Parathyroid adenoma (tissue), 2 donors: ENCODE results near the gene SLC25A1.
"Not testable (repeated sequence)": the region's sequence is repeated elsewhere in the genome, so short reads cannot be mapped to it uniquely, and the experiment has no call there.

ENCODE experiments used
- H2AFZ ChIP-seq: fragments of 300-600 bp; sonication (generic); one replicate; pipeline ENCODE4 v1.7.0; 2017; ENCODE audit warnings: antibody characterized with exemption, mild to moderate bottlenecking
- H3K27ac ChIP-seq: fragments of 300-600 bp; sonication (generic); one replicate; pipeline ENCODE4 v1.7.0; 2017
- H3K27me3 ChIP-seq: fragments of 300-600 bp; sonication (generic); one replicate; pipeline ENCODE4 v1.7.0; 2017; ENCODE audit warnings: low read length; ENCODE audit not compliant: control insufficient read depth, insufficient read depth
- H3K36me3 ChIP-seq: fragments of 300-600 bp; sonication (generic); one replicate; pipeline ENCODE4 v1.7.0; 2017; ENCODE audit warnings: low read length; ENCODE audit not compliant: control insufficient read depth, insufficient read depth
- H3K4me1 ChIP-seq: fragments of 300-600 bp; sonication (generic); one replicate; pipeline ENCODE4 v1.7.0; 2017; ENCODE audit warnings: control low read depth
- H3K4me2 ChIP-seq: fragments of 300-600 bp; sonication (generic); one replicate; pipeline ENCODE4 v1.7.0; 2017; ENCODE audit warnings: low read length
- H3K4me3 ChIP-seq: fragments of 300-600 bp; sonication (generic); one replicate; pipeline ENCODE4 v1.7.0; 2017; ENCODE audit warnings: low read depth, low read length
- H3K79me2 ChIP-seq: fragments of 300-600 bp; sonication (generic); one replicate; pipeline ENCODE4 v1.7.0; 2017; ENCODE audit warnings: control low read depth
- H3K9ac ChIP-seq: fragments of 300-600 bp; sonication (generic); one replicate; pipeline ENCODE4 v1.7.0; 2017; ENCODE audit warnings: mild to moderate bottlenecking
- H3K9me3 ChIP-seq: fragments of 300-600 bp; sonication (generic); one replicate; pipeline ENCODE4 v1.7.0; 2017; ENCODE audit warnings: low read length; ENCODE audit not compliant: control insufficient read depth
- TF ChIP-seq, protein P1 (sequence below): fragments of 300-600 bp; sonication (generic); IDR thresholded peaks from one replicate; pipeline ENCODE4 v1.7.0; 2017; ENCODE audit warnings: antibody characterized with exemption, mild to moderate bottlenecking
- donor health status: primary hyperparathyroidism.

Gene SLC25A1

DNA sequence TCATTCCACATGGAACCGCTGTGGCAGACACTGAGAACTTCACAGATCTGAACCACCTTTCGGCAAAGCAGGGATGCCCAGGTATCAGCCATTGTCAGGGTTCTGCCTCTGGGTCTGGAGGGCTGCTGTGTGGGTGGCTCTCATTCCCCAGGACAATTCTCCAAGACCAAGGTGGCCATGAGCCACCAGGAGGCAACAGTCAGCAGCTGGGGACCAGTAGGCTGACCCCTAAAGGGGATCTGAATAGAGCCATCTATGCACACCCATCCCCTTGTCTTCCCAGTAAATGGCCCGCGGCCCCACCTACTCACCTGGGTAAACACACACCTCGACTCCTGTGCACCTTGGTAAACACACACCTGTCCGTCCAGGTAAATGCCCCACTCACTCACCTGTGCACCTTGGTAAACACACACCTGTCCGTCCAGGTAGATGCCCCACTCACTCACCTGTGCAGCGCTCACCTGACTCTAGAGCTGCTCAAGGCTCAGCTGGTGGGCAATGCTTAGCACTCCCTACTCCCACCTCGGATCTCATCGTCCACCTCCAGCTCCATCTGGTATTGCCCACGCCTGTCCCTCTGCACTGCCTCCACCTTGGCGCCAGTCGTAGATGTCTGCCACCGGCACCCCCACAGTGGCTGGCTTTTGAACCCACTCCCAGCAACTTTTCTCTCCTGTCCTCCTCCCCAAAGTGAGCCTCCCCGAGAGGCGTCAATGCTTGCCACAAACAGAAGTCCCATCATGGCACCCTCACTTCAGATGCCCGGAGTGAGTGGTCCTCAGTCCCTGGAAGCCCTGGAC is 10.2 kb downstream of the SLC25A1 start:
- Histone ChIP-seq H3K9me3 (no peaks in the 10 kb centered on the region), H2AFZ (no peak overlapping the region), H3K4me2 (no peak overlapping the region), H3K4me3 (no peak overlapping the region), H3K27ac (no peak overlapping the region), H3K27me3 (peaks cover 5% of the 10 kb centered on the region), H3K9ac (no peak overlapping the region), H3K36me3 (no peaks in the 10 kb centered on the region), H3K4me1 (peaks cover 5% of the 10 kb centered on the region), H3K79me2 (no peaks in the 10 kb centered on the region)
- TF ChIP-seq, protein P1, sequence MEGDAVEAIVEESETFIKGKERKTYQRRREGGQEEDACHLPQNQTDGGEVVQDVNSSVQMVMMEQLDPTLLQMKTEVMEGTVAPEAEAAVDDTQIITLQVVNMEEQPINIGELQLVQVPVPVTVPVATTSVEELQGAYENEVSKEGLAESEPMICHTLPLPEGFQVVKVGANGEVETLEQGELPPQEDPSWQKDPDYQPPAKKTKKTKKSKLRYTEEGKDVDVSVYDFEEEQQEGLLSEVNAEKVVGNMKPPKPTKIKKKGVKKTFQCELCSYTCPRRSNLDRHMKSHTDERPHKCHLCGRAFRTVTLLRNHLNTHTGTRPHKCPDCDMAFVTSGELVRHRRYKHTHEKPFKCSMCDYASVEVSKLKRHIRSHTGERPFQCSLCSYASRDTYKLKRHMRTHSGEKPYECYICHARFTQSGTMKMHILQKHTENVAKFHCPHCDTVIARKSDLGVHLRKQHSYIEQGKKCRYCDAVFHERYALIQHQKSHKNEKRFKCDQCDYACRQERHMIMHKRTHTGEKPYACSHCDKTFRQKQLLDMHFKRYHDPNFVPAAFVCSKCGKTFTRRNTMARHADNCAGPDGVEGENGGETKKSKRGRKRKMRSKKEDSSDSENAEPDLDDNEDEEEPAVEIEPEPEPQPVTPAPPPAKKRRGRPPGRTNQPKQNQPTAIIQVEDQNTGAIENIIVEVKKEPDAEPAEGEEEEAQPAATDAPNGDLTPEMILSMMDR, result no peak

DNA sequence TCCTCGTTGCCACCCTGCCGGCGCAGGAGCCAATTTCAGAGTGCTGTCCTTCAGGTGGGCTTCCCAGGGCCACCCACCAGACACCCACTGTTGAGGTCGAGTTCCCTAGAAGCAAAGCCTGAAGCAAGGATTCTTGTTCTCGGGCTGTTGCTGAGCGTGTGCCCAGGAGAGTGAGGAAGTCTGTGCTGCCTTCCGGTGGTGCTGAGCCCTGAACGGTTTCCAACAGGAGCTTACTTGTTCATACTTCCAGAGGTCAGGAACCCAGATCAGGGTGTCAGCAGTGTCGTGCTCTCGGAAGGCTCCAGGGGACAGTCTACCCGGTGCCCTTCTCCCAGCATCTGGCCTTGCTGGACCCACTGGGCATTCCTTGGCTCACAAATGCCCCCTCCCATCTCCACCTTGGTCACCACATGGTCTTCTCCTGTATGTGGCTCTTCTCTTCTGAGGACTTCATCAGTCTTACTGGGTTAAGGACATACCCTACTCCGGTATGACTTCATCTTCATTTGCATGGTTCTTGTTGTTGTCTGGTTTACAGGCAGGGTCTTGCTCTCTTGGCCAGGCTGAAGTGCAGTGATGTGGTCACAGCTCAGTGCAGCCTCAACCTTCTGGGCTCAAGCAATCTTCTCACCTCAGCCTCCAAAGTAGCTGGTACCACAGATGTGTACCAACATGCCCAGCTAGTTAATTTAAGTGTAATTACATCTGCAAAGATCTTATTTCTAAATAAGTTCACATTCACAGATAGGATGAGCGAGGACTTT is 11.2 kb downstream of the SLC25A1 start:
- H3K27me3 ChIP-seq, result peaks cover 5% of the 10 kb centered on the region
- peaks cover 5% of the 10 kb centered on the region for H3K4me1 ChIP-seq
- H3K9ac ChIP-seq, result no peak overlapping the region
- no peaks in the 10 kb centered on the region for H3K79me2 ChIP-seq
- no peak overlapping the region for H3K4me2 ChIP-seq
- no peak overlapping the region for H2AFZ ChIP-seq
- no peak overlapping the region for H3K4me3 ChIP-seq
- no peaks in the 10 kb centered on the region for H3K36me3 ChIP-seq
- no peak overlapping the region for H3K27ac ChIP-seq
- TF ChIP-seq, protein P1, result no peak
- no peaks in the 10 kb centered on the region for H3K9me3 ChIP-seq

DNA sequence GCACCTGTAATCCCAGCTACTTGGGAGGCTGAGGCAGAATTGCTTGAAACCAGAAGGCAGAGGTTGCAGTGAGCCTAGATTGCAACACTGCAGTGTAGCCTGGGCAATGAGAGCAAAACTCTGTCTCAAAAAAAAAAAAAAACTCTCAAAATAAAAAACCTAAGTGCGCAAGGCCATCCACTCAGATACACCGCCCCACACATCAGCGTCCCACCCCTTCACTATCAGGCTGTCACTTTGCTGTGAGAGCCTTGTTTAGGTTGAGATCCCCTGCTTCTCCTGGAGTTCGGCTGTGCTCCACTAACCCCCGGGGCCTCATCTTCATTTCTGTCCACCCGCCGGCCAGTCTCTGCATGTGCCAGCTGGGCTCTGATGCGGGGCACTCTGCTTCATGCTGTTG is 12.1 kb downstream of the SLC25A1 start:
- Histone ChIP-seq H3K27ac (no peak overlapping the region), H3K27me3 (peaks cover 5% of the 10 kb centered on the region)
- TF ChIP-seq, protein P1, result no peak

DNA sequence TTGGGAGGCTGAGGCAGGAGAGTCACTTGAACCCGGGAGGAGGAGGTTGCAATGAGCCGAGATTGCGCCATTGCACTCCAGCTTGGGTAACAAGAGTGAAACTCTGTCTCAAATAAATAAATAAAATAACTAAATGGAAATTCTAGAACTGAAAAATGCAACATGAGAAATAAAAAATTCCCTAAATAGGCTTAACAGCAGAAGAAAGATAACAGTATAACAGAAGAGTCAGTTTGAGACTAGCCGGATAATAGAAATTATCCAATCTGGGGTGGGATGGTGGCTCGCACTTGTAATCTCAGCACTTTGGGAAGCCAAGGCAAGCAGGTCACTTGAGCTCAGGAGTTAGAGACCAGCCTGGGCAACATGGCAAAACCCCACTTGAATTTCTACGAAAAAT is 14.1 kb downstream of the SLC25A1 start:
- no peak overlapping the region for H3K4me2 ChIP-seq
- H3K4me3 ChIP-seq, result no peak overlapping the region
- TF ChIP-seq, protein P1, result no peak
- H3K36me3 ChIP-seq, result no peaks in the 10 kb centered on the region
- H3K27me3 ChIP-seq, result peaks cover 5% of the 10 kb centered on the region
- H2AFZ ChIP-seq, result no peak overlapping the region
- H3K79me2 ChIP-seq, result no peaks in the 10 kb centered on the region
- no peaks in the 10 kb centered on the region for H3K9me3 ChIP-seq
- H3K9ac ChIP-seq, result no peak overlapping the region
- no peak overlapping the region for H3K27ac ChIP-seq
- no peaks in the 10 kb centered on the region for H3K4me1 ChIP-seq

More for the DNA sequence above, 12.1 kb downstream of the SLC25A1 start:
- Histone ChIP-seq H3K4me2 (no peak overlapping the region), H3K79me2 (no peaks in the 10 kb centered on the region), H3K4me1 (peaks cover 5% of the 10 kb centered on the region), H3K36me3 (no peaks in the 10 kb centered on the region), H2AFZ (no peak overlapping the region), H3K9ac (no peak overlapping the region), H3K4me3 (no peak overlapping the region), H3K9me3 (no peaks in the 10 kb centered on the region)

DNA sequence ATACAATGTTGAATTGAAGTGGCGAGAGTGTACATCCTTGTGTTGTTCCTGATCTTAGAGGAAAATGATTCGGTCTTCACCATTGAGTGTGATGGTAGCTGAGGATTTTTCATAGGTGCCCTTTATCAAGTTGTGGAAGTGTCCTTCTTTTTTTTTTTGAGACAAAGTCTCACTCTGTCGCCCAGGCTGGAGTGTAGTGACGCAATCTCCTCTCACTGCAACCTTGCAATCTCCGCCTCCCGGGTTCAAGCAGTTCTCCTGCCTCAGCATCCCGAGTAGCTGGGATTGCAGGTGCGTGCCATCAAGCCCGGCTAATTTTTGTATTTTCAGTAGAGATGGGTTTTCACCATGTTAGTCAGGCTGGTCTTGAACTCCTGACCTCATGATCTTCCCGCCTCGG is 19.9 kb downstream of the SLC25A1 start:
- not testable (repeated sequence) for H2AFZ ChIP-seq, H3K9me3 ChIP-seq, H3K4me2 ChIP-seq, H3K27ac ChIP-seq, H3K27me3 ChIP-seq, H3K79me2 ChIP-seq, H3K4me3 ChIP-seq, H3K9ac ChIP-seq, H3K36me3 ChIP-seq, H3K4me1 ChIP-seq

DNA sequence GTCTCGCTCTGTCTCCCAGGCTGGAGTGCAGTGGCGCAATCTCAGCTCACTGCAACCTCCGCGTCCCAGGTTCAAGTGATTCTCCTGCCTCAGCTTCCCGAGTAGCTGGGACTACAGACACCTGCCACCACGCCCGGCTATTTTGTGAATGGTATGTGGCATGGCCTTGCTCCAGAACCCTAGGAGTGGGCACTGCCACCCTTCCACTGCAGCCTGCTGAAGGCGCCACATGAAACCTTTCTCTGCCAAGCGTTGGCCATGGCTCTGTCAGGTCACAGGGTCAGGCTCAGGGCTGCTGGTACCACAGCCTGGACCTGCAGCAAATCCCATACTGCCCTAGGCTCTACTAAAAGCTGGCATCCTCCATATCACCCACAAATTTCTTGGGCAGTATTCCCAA is 22.4 kb downstream of the SLC25A1 start:
- H3K27ac ChIP-seq, H3K9ac ChIP-seq, H3K4me3 ChIP-seq, H3K4me2 ChIP-seq, H2AFZ ChIP-seq, H3K4me1 ChIP-seq, H3K79me2 ChIP-seq, H3K9me3 ChIP-seq, H3K27me3 ChIP-seq, H3K36me3 ChIP-seq: not testable (repeated sequence)
